ENCODE results near the gene IGSF6. TPM values are rescaled to one million over a fixed set of nuclear protein-coding genes. Genes with fewer than 3 reads are reported as not detected.

The IGSF6 gene
- total and polyA plus RNA-seq, 2 of the 8 experiments (the other 6 are each of a cell fraction or from before 2014, with no cell fraction given) = not detected

DNA sequence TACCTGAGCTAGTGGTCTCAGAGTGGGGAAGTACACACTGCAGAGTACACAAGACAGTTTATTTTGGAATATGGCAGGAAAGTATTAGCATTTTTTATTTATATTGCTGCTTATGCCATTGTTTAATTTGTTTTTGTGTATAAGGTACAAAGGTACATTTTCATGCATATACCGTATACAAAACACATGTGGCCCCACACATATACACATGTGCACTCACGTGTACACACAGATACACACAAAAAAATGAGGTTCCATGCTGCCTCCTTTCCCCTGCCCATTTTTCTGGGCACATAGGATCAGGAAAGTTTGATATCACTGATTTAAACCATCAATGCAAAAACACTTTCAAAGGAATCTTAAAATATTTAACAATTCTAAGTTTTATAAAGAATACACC is 12.9 kb downstream of the IGSF6 start:
- H2AFZ ChIP-seq (ENCODE audit: low read length) = no peak overlapping the region
- H2BK12ac ChIP-seq (ENCODE audit: low read depth, low read length) = no peak overlapping the region
- no peaks in the 10 kb centered on the region for H3K4me1 ChIP-seq (replicated peaks in 1 of 4; ENCODE audit: control insufficient read depth in 3 of 4, insufficient read depth in 4 of 4, low read length in 3 of 4)
- H4K91ac ChIP-seq (replicated peaks; ENCODE audit: insufficient read length, low read length) = no peak overlapping the region
- no peak overlapping the region for H3K56ac ChIP-seq (replicated peaks; ENCODE audit: insufficient read length, low read depth, low read length)
- 90% methylated on average over 2 of the region's 2 CpGs; no CpG with 5 or more reads in 1 of the 2 experiments for WGBS, 2 experiments (ENCODE audit: extremely low coverage in 1 of 2, insufficient coverage in 1 of 2, insufficient read length in 1 of 2, insufficient replicate concordance in 2 of 2, low coverage in 1 of 2, low lambda C conversion rate in 2 of 2, missing lambda C conversion rate in 1 of 2)
- H4K5ac ChIP-seq (ENCODE audit: insufficient read length, low read depth, low read length) = no peak overlapping the region
- no peaks in the 10 kb centered on the region for H3K23me2 ChIP-seq (ENCODE audit: low read depth, low read length)
- FAIRE-seq = no peak
- no peaks in the 10 kb centered on the region for H3K27me3 ChIP-seq (replicated peaks in 1 of 4; ENCODE audit: control insufficient read depth in 3 of 4, extremely low read depth in 1 of 4, insufficient read depth in 3 of 4, low read length in 3 of 4)
- H3K4me3 ChIP-seq (ENCODE audit: extremely low read depth in 1 of 4, insufficient read depth in 2 of 4, low read depth in 3 of 4, low read length in 4 of 4) = no peak overlapping the region
- H3K18ac ChIP-seq (ENCODE audit: extremely low read depth, low read length) = no peak overlapping the region
- no peak overlapping the region for H4K8ac ChIP-seq (ENCODE audit: extremely low read depth, insufficient read depth, low read length)
- no peak overlapping the region for H3K27ac ChIP-seq (ENCODE audit: low read depth, low read length)
- H3K9me3 ChIP-seq (ENCODE audit: insufficient read depth in 2 of 2, low read depth in 1 of 2, low read length in 1 of 2) = no peaks in the 10 kb centered on the region
- H3K4ac ChIP-seq (replicated peaks; ENCODE audit: insufficient read length, low read depth, low read length) = no peak overlapping the region
- ChIA-PET POLR2A (ENCODE audit: partially characterized antibody) (interaction anchor here (0.7 kb wide), 1 partner anchor 20 kb away, joined by 3 read pairs; no protein-coding TSS in a partner anchor), CTCF (ENCODE audit: partially characterized antibody) (interaction anchor here (0.9 to 4.5 kb wide), 9 partner anchors 10 to 56 kb away, joined by 3 to 26 read pairs (median 5); no protein-coding TSS in a partner anchor)
- H3K4me2 ChIP-seq (ENCODE audit: insufficient read depth in 1 of 2, low read depth in 2 of 2, low read length in 2 of 2) = no peak overlapping the region
- no peak overlapping the region for H3K14ac ChIP-seq (ENCODE audit: insufficient read length)
- H3K9ac ChIP-seq (replicated peaks in 1 of 4; ENCODE audit: extremely low read depth in 1 of 4, low read depth in 3 of 4, low read length in 3 of 4) = no peak overlapping the region
- no peak overlapping the region for H2BK20ac ChIP-seq (ENCODE audit: low read length)
- peaks cover 0 to 5% of the 10 kb centered on the region in 2 experiments; a peak in 1 of 4 replicates for H3K79me2 ChIP-seq (ENCODE audit: control insufficient read depth in 1 of 2, insufficient read depth in 2 of 2, low read length in 2 of 2)
- H3K23ac ChIP-seq (ENCODE audit: insufficient read length) = no peak overlapping the region
- H4K20me1 ChIP-seq (replicated peaks in 1 of 2; ENCODE audit: control insufficient read depth in 1 of 2, insufficient read depth in 2 of 2, low read length in 2 of 2) = no peaks in the 10 kb centered on the region
- no peak overlapping the region for H2AK5ac ChIP-seq (ENCODE audit: low read depth, low read length)
- no peak overlapping the region for H2BK15ac ChIP-seq (ENCODE audit: low read length)
- H2BK5ac ChIP-seq (ENCODE audit: low read depth, low read length) = no peak overlapping the region
- H2BK120ac ChIP-seq (replicated peaks; ENCODE audit: low read depth, low read length) = no peak overlapping the region
- no peak for DNase-seq (ENCODE audit: low read depth in 1 of 2, low spot score in 2 of 2)
- H3K79me1 ChIP-seq (ENCODE audit: low read depth, low read length) = 0 out of 2 replicates have a peak, but pooled peaks cover 2% of the 10 kb centered on the region
- H3K36me3 ChIP-seq (ENCODE audit: control insufficient read depth in 2 of 4, insufficient read depth in 4 of 4, low read length in 3 of 4) = peaks cover 0 to 3% (median 0%) of the 10 kb centered on the region in 4 experiments; a peak in 2 of 8 replicates
- TF ChIP-seq BACH1 (IDR thresholded peaks at IDR 0.05; ENCODE audit: low read length) (no peak), SP4 (IDR thresholded peaks at IDR 0.05; ENCODE audit: low read length) (no peak), SUZ12 (IDR thresholded peaks at IDR 0.05; ENCODE audit: low read length) (no peak), SIN3A (conservative IDR thresholded peaks at IDR 0.05 in 1 of 2, IDR thresholded peaks at IDR 0.05 in 1 of 2; ENCODE audit: low read depth in 1 of 2, low read length in 2 of 2) (no peak), JUND (IDR thresholded peaks at IDR 0.05; ENCODE audit: low read length) (no peak), HDAC2 (IDR thresholded peaks at IDR 0.05; ENCODE audit: borderline replicate concordance in 1 of 2, low read depth in 2 of 2, low read length in 2 of 2) (no peak), HDAC6 (IDR thresholded peaks at IDR 0.05; ENCODE audit: low read depth, low read length) (no peak), RNF2 (IDR thresholded peaks at IDR 0.05; ENCODE audit: borderline replicate concordance, low read depth, low read length, missing control alignments, poor library complexity, severe bottlenecking) (no peak), KDM5A (IDR thresholded peaks at IDR 0.05; ENCODE audit: low read length) (no peak), RAD21 (IDR thresholded peaks at IDR 0.05 in 1 of 2, conservative IDR thresholded peaks at IDR 0.05 in 1 of 2; ENCODE audit: low read depth in 2 of 2, low read length in 2 of 2) (no peak), MAFK (IDR thresholded peaks at IDR 0.05; ENCODE audit: low read depth, low read length) (no peak), TAF7 (optimal IDR thresholded peaks at IDR 0.05; ENCODE audit: borderline replicate concordance, low read depth, low read length) (no peak), YY1 (IDR thresholded peaks at IDR 0.05; ENCODE audit: low read depth, low read length) (no peak)
